HCT116 (cell line): Measurements from ENCODE around the gene CAPG. TPM values are rescaled to one million over a fixed set of nuclear protein-coding genes. Genes with fewer than 3 reads are reported as not detected.

Experiments used
- ATAC-seq: fragments of 200-7000 bp; cut with Tn5 transposase; 2 replicates; pipeline ENCODE4 v1.9.1; 2020; ENCODE audit warnings: mild to moderate bottlenecking, moderate library complexity
- BruUV-seq: library from RNA; stranded (reverse); fragments of 400-500 nt; replicated peaks from 2 replicates; lab custom pipeline; 2021; lab: Mats Ljungman, UMichigan
- CTCF ChIA-PET: fragments of 300-600 bp; sonication (Branson Sonifier 250); formaldehyde crosslinking; loops from one replicate; lab custom pipeline; 2021; ENCODE audit warnings: antibody characterized with exemption; lab: Charles Lee
- POLR2A ChIA-PET: fragments of 300-600, 350-600 bp; sonication (Branson Sonifier 250); formaldehyde crosslinking; loops from one replicate; lab custom pipeline; 2021; ENCODE audit warnings: antibody characterized with exemption; lab: Charles Lee
- RAD21 ChIA-PET, 2 experiments: fragments of 300-600 bp; sonication (Branson Sonifier 250); formaldehyde crosslinking; loops; one replicate each; lab custom pipeline; 2023; ENCODE audit warnings: low total read pairs in 2 of 2; ENCODE audit not compliant: uncharacterized antibody in 2 of 2, unreplicated experiment in 2 of 2, low non-redundant PET in 1 of 2; lab: Charles Lee
- DNase-seq: peaks from one replicate; pipeline ENCODE4 v3.0.0-alpha.2; 2010; ENCODE audit warnings: low read depth, low spot score
- H2AFZ ChIP-seq: fragments of 200-600 bp; shearing (Covaris generic), sonication (generic); 2 replicates; pipeline ENCODE4 v1.6.1; 2017; ENCODE audit warnings: low read depth, mixed run types, mixed read lengths, antibody characterized with exemption, low read length; ENCODE audit not compliant: poor library complexity, severe bottlenecking
- H3K27ac ChIP-seq: 2 replicates; pipeline ENCODE4 v1.5.1; 2012; ENCODE audit warnings: low read depth, low read length
- H3K27me3 ChIP-seq: fragments of 200-600 bp; sonication (generic); 2 replicates; pipeline ENCODE4 v1.6.1; 2016; ENCODE audit warnings: mixed run types, low read length, mixed read lengths; ENCODE audit not compliant: insufficient read depth
- H3K36me3 ChIP-seq, 2 experiments: fragments of 200-500 bp in 1 of 2; fragments of 200-600 bp in 1 of 2; sonication (Bioruptor generic) in 1 of 2; sonication (generic) in 1 of 2; 2 replicates each; pipeline versions ENCODE4 v1.5.1 to v1.6.1; 2014 to 2016; ENCODE audit warnings: low read length in 2 of 2, inconsistent platforms in 1 of 2, mixed read lengths in 1 of 2, mixed run types in 1 of 2; ENCODE audit not compliant: insufficient read depth in 2 of 2, control insufficient read depth in 1 of 2
- H3K4me1 ChIP-seq, 2 experiments: fragments of 200-600 bp in 1 of 2; sonication (generic) in 1 of 2; 2 replicates each; pipeline versions ENCODE4 v1.5.1 to v1.6.1; 2012 to 2017; ENCODE audit warnings: low read length in 2 of 2, inconsistent platforms in 1 of 2, mild to moderate bottlenecking in 1 of 2, mixed read lengths in 1 of 2, mixed run types in 1 of 2, moderate library complexity in 1 of 2; ENCODE audit not compliant: insufficient read depth in 2 of 2, control insufficient read depth in 1 of 2
- H3K4me2 ChIP-seq: fragments of 200-600 bp; sonication (generic); 2 replicates; pipeline ENCODE4 v1.6.1; 2017; ENCODE audit warnings: mixed run types, low read length, mixed read lengths
- H3K4me3 ChIP-seq, 2 experiments: fragments of 200-600 bp in 1 of 2; sonication (generic) in 1 of 2; replicated peaks in 1 of 2; 2 replicates each; pipeline ENCODE4 v1.5.1; 2011 to 2016; ENCODE audit warnings: low read length in 2 of 2, control low read depth in 1 of 2, low read depth in 1 of 2, mild to moderate bottlenecking in 1 of 2, mixed read lengths in 1 of 2, mixed run types in 1 of 2
- H3K79me2 ChIP-seq: fragments of 200-600 bp; sonication (generic); 2 replicates; pipeline ENCODE4 v1.6.1; 2017; ENCODE audit warnings: mild to moderate bottlenecking, mixed run types, low read length, moderate library complexity, mixed read lengths; ENCODE audit not compliant: insufficient read depth
- H3K9ac ChIP-seq: fragments of 200-600 bp; sonication (generic); 2 replicates; pipeline ENCODE4 v1.6.1; 2016; ENCODE audit warnings: low read length, mixed read lengths
- H3K9me2 ChIP-seq: fragments of 200-600 bp; sonication (generic), shearing (Covaris generic); 2 replicates; pipeline ENCODE4 v1.6.1; 2017; ENCODE audit warnings: mixed run types, mild to moderate bottlenecking, moderate library complexity; ENCODE audit not compliant: insufficient read depth
- H3K9me3 ChIP-seq, 2 experiments: fragments of 200-500 bp in 1 of 2; fragments of 200-600 bp in 1 of 2; sonication (Bioruptor generic) in 1 of 2; sonication (generic) in 1 of 2; 2 replicates each; pipeline ENCODE4 v1.6.1; 2014 to 2017; ENCODE audit warnings: low read length in 2 of 2, mixed read lengths in 2 of 2, inconsistent platforms in 1 of 2, low read depth in 1 of 2, mild to moderate bottlenecking in 1 of 2, mixed run types in 1 of 2, moderate library complexity in 1 of 2; ENCODE audit not compliant: control insufficient read depth in 1 of 2, insufficient read depth in 1 of 2
- H4K20me1 ChIP-seq: fragments of 200-600 bp; sonication (generic), shearing (Covaris generic); 2 replicates; pipeline ENCODE4 v1.6.1; 2017; ENCODE audit warnings: mixed run types, mild to moderate bottlenecking, moderate library complexity; ENCODE audit not compliant: insufficient read depth
- CEBPB ChIP-seq: IDR thresholded peaks from 2 replicates; pipeline ENCODE4 v1.6.1; 2012; ENCODE audit warnings: low read depth
- EZH2 ChIP-seq: fragments of 200-600 bp; sonication (generic); IDR thresholded peaks from 2 replicates; pipeline ENCODE4 v1.6.1; 2017; ENCODE audit warnings: antibody characterized with exemption, mixed run types
- YY1 ChIP-seq: IDR thresholded peaks from 2 replicates; pipeline ENCODE4 v1.6.1; 2011; ENCODE audit warnings: low read length, low read depth, moderate library complexity, mild to moderate bottlenecking; ENCODE audit not compliant: insufficient replicate concordance; ENCODE audit errors: extremely low read depth
- ZBTB33 ChIP-seq: IDR thresholded peaks from 2 replicates; pipeline ENCODE4 v1.6.1; 2011; ENCODE audit warnings: mild to moderate bottlenecking, low read length, moderate library complexity; ENCODE audit not compliant: insufficient replicate concordance; ENCODE audit errors: extremely low read depth
- ZFX ChIP-seq: fragments of 450-650 bp; IDR thresholded peaks from 2 replicates; pipeline ENCODE4 v1.6.1; 2017
- intact Hi-C: fragments of 100-400 bp; cut with micrococcal nuclease; formaldehyde crosslinking; loops from 2 replicates; pipeline ENCODE4 v1.10.0; 2022
- total RNA-seq: library from RNA; stranded (reverse); gene quantifications from one replicate; pipeline ENCODE4 v1.2.1, GENCODE V29; 2021; ENCODE audit not compliant: unreplicated experiment

Gene CAPG
- total RNA-seq, 1 experiment from 2014 or later = 223 TPM

- Histone ChIP-seq H2AFZ (no peak overlapping the region), H3K4me3 (no peak overlapping the region), H3K36me3 (no peaks in the 10 kb centered on the region), H3K4me1 (peaks cover 52 to 71% of the 10 kb centered on the region in 2 experiments)
- CTCF ChIA-PET = interaction anchor here (1.8 to 2.0 kb wide), 2 partner anchors 124 to 137 kb away, joined by 4 to 10 read pairs; partner anchors contain the start of gene MAT2A
- TF ChIP-seq ZFX (no peak), ZBTB33 (no peak), EZH2 (no peak), CEBPB (no peak), YY1 (no peak)
- TF ChIP-seq, all 23 proteins: peak for 0
- no peaks in the 10 kb centered on the region for H3K9me2 ChIP-seq
- no peaks in the 10 kb centered on the region for H3K9me3 ChIP-seq
- peaks cover 30% of the 10 kb centered on the region for H3K79me2 ChIP-seq
- peak overlapping the region; percentile 92 for H3K4me2 ChIP-seq
- DNase-seq (no peak), ATAC-seq (no peak)
- no peaks in the 10 kb centered on the region for H4K20me1 ChIP-seq
- POLR2A ChIA-PET = interaction anchor here (0.8 to 2.3 kb wide), 6 partner anchors 61 to 197 kb away, joined by 3 to 6 read pairs (median 4); partner anchors contain the start of genes C2orf68, ELMOD3, MAT2A and RETSAT
- H3K27ac ChIP-seq = no peak overlapping the region
- RAD21 ChIA-PET = no interaction called here
- intact Hi-C loops = loop anchor here (5.0 kb wide), 1 partner anchor 187 kb away; the partner anchor contains the start of gene TMEM150A
- H3K9ac ChIP-seq = peak overlapping the region; percentile 86
- no TSS peak for BruUV-seq
- H3K27me3 ChIP-seq = no peaks in the 10 kb centered on the region
These were observed 4.8 kb upstream of the CAPG start for GRCh38 chr2:85414761-85415553.
